OCI-LY7 (cell line): ENCODE data around the gene RCL1. TPM values are rescaled to one million over a fixed set of nuclear protein-coding genes. Genes with fewer than 3 reads are reported as not detected.
A peak's percentile ranks its signal among the peaks of the same experiment; 100 is the strongest.

Source experiments
- BruUV-seq: library from RNA; stranded (reverse); fragments of 400-500 nt; replicated peaks from 2 replicates; lab custom pipeline; 2021; lab: Mats Ljungman, UMichigan
- CTCF ChIA-PET: fragments of 300-600 bp; sonication (Branson Sonifier 250); formaldehyde crosslinking; loops from one replicate; lab custom pipeline; 2022; ENCODE audit warnings: antibody characterized with exemption; ENCODE audit not compliant: unreplicated experiment; lab: Charles Lee
- POLR2A ChIA-PET: fragments of 300-600 bp; sonication (Branson Sonifier 250); formaldehyde crosslinking; loops from one replicate; lab custom pipeline; 2022; ENCODE audit warnings: antibody characterized with exemption; lab: Charles Lee
- DNase-seq: peaks from one replicate; pipeline ENCODE4 v3.0.0-alpha.2; 2015; ENCODE audit warnings: low spot score
- H2AFZ ChIP-seq: fragments of 200-600 bp; sonication (generic), shearing (Covaris generic); 2 replicates; pipeline ENCODE4 v1.6.1; 2014; ENCODE audit warnings: mild to moderate bottlenecking, antibody characterized with exemption, low read length, moderate library complexity
- H3K27ac ChIP-seq: fragments of 200-600 bp; sonication (generic); 2 replicates; pipeline ENCODE4 v1.5.1; 2014; ENCODE audit warnings: mixed run types, low read depth, mild to moderate bottlenecking, moderate library complexity, low read length, inconsistent platforms; ENCODE audit not compliant: poor library complexity, severe bottlenecking
- H3K36me3 ChIP-seq: fragments of 200-600 bp; sonication (generic); 2 replicates; pipeline ENCODE4 v1.6.1; 2014; ENCODE audit warnings: mild to moderate bottlenecking, antibody characterized with exemption, low read length, moderate library complexity, mixed read lengths; ENCODE audit not compliant: insufficient read depth
- H3K4me1 ChIP-seq: fragments of 200-600 bp; sonication (generic); 2 replicates; pipeline ENCODE4 v1.5.1; 2014; ENCODE audit warnings: mild to moderate bottlenecking, low read length; ENCODE audit not compliant: insufficient read depth, poor library complexity, severe bottlenecking
- H3K4me2 ChIP-seq: fragments of 200-600 bp; sonication (generic); 2 replicates; pipeline ENCODE4 v1.6.1; 2014; ENCODE audit warnings: mild to moderate bottlenecking, low read length
- H3K4me3 ChIP-seq: fragments of 200-600 bp; sonication (generic); 2 replicates; pipeline ENCODE4 v1.5.1; 2014; ENCODE audit warnings: mild to moderate bottlenecking, low read depth, low read length; ENCODE audit not compliant: poor library complexity, severe bottlenecking
- H3K79me2 ChIP-seq: fragments of 200-600 bp; sonication (generic); 2 replicates; pipeline ENCODE4 v1.6.1; 2016; ENCODE audit warnings: low read depth, mild to moderate bottlenecking, low read length, moderate library complexity, mixed read lengths; ENCODE audit not compliant: insufficient read depth
- H3K9me2 ChIP-seq: fragments of 200-600 bp; sonication (generic); 2 replicates; pipeline ENCODE4 v1.6.1; 2016; ENCODE audit warnings: mild to moderate bottlenecking, low read length, mixed read lengths; ENCODE audit not compliant: insufficient read depth
- H3K9me3 ChIP-seq: fragments of 200-600 bp; sonication (generic); 2 replicates; pipeline ENCODE4 v1.6.1; 2014; ENCODE audit warnings: mild to moderate bottlenecking, mixed run types, low read length, mixed read lengths
- H4K20me1 ChIP-seq: fragments of 200-600 bp; sonication (generic); 2 replicates; pipeline ENCODE4 v1.6.1; 2014; ENCODE audit warnings: mild to moderate bottlenecking, antibody characterized with exemption, low read length, moderate library complexity, mixed read lengths; ENCODE audit not compliant: insufficient read depth
- CTCF ChIP-seq: fragments of 200-600 bp; sonication (generic); conservative IDR thresholded peaks from 2 replicates; pipeline ENCODE4 v1.5.1; 2014; ENCODE audit warnings: mild to moderate bottlenecking, antibody characterized with exemption, low read length, moderate library complexity, mixed read lengths
- EZH2phosphoT487 ChIP-seq: fragments of 200-600 bp; sonication (generic); IDR thresholded peaks from 2 replicates; pipeline ENCODE4 v1.6.1; 2018; ENCODE audit warnings: low read depth, borderline replicate concordance, mild to moderate bottlenecking, mixed run types, antibody characterized with exemption, low read length, moderate library complexity, mixed read lengths
- intact Hi-C: fragments of 100-400 bp; cut with micrococcal nuclease; formaldehyde crosslinking; loops from one replicate; pipeline ENCODE4 v1.10.0; 2022; ENCODE audit not compliant: unreplicated experiment
- total RNA-seq, 2 experiments: library from RNA; depleted of rRNA in 1 of 2; stranded (reverse); fragments of >200 nt in 1 of 2; shearing (Covaris generic) in 1 of 2; gene quantifications; 2 replicates each; pipeline ENCODE4 v1.2.3, GENCODE V29; 2014 to 2022

The RCL1 gene
- total RNA-seq, 2 experiments from 2014 or later: 27.5 to 31.3 TPM

- H4K20me1 ChIP-seq: peaks cover 31% of the 10 kb centered on the region
- CTCF ChIA-PET: no interaction called here
- POLR2A ChIA-PET: no interaction called here
- intact Hi-C loops: loop anchor here (10.0 kb wide), 1 partner anchor 826 kb away; the partner anchor contains the start of gene RIC1
- H3K79me2 ChIP-seq: peaks cover 99% of the 10 kb centered on the region
- DNase-seq: no peak
- no peak for TF ChIP-seq CTCF
- no peak for TF ChIP-seq EZH2phosphoT487
- H3K9me3 ChIP-seq: no peaks in the 10 kb centered on the region
- peak overlapping the region; percentile 4 for H3K27ac ChIP-seq
- peaks cover 42% of the 10 kb centered on the region for H3K4me1 ChIP-seq
- peaks cover 48% of the 10 kb centered on the region for H3K36me3 ChIP-seq
- H3K4me2 ChIP-seq: peak overlapping the region; percentile 59
- H2AFZ ChIP-seq: no peak overlapping the region
- H3K4me3 ChIP-seq: peak overlapping the region; percentile 18
- no TSS peak for BruUV-seq
- no peaks in the 10 kb centered on the region for H3K9me2 ChIP-seq
Measured at GRCh38 chr9:4798281-4799032, 5.7 kb downstream of the RCL1 start.

DNA sequence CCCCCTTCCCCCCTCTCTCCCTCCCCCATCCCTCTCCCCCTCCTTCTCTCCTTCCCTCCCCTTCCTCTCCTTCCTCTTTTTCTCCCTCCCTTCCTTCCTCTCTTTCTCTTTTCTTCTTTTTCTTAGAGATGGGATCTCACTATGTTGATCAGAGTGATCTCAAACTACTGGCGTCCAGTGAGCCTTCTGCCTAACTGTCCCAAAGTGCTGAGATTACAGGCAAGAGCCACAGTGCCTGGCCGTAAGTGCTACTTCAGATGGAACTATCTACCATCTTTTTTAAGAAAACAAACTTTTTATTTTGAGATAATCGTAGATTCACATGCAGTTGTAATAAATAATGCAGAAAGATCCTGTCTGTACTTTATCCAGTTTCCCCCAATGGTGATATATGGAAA, 6.3 kb downstream of the RCL1 start:
- no peak for TF ChIP-seq EZH2phosphoT487
- TF ChIP-seq CTCF: no peak
- POLR2A ChIA-PET: no interaction called here
- no TSS peak for BruUV-seq
- Histone ChIP-seq H3K27ac (no peak overlapping the region), H2AFZ (no peak overlapping the region), H3K4me3 (no peak overlapping the region), H3K9me3 (no peaks in the 10 kb centered on the region; the same call in 1 of the 2 replicates), H3K79me2 (peaks cover 99% of the 10 kb centered on the region), H3K9me2 (no peaks in the 10 kb centered on the region), H3K4me1 (peaks cover 39% of the 10 kb centered on the region), H4K20me1 (peaks cover 26% of the 10 kb centered on the region), H3K4me2 (peak overlapping the region; percentile 14; the same call in 1 of the 2 replicates), H3K36me3 (peaks cover 54% of the 10 kb centered on the region)
- CTCF ChIA-PET: no interaction called here
- DNase-seq: no peak
- intact Hi-C loops: loop anchor here (10.0 kb wide), 1 partner anchor 826 kb away; the partner anchor contains the start of gene RIC1

DNA sequence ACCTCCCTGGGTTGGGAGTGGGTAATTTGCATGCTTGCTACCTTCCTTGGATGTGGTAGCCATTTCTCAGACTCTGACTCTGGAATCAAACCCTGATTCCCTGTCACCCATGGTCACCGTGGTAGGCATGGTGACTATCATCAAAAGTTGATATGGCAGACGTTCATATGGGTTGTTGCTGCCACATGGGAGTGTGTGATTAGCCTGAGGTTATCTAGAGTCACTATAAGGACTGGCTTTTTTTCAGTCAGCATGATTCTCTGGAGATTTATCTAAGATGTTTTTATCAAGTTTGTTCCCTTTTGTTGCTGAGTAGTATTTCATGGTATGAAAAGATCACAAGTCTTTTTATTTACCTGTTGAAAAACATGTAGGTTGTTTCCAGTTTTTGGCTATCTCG, 7.0 kb downstream of the RCL1 start:
- ChIA-PET CTCF (no interaction called here), POLR2A (no interaction called here)
- peaks cover 61% of the 10 kb centered on the region for H3K36me3 ChIP-seq
- no TSS peak for BruUV-seq
- no peaks in the 10 kb centered on the region for H3K9me2 ChIP-seq
- peaks cover 31% of the 10 kb centered on the region for H3K4me1 ChIP-seq
- H3K4me2 ChIP-seq: no peak overlapping the region
- intact Hi-C loops: loop anchor here (10.0 kb wide), 1 partner anchor 825 kb away; the partner anchor contains the start of gene RIC1
- H3K9me3 ChIP-seq: no peaks in the 10 kb centered on the region; the same call in 1 of the 2 replicates
- H3K79me2 ChIP-seq: peaks cover 99% of the 10 kb centered on the region
- no peak overlapping the region for H3K27ac ChIP-seq
- H2AFZ ChIP-seq: no peak overlapping the region
- no peak overlapping the region for H3K4me3 ChIP-seq
- H4K20me1 ChIP-seq: peaks cover 19% of the 10 kb centered on the region; the same call in 1 of the 2 replicates
- DNase-seq: no peak
- TF ChIP-seq EZH2phosphoT487: no peak
- TF ChIP-seq CTCF: no peak
